Measurements from ENCODE around the gene PIK3C3.

The PIK3C3 gene

GRCh38 chr18:41954827-41955613, at the start of gene PIK3C3:
Gene PIK3C3 (plus strand): TSS chr18:41955234. CDS start chr18:41955292, 58 bp downstream.
- H3K4me3 ChIP-seq (ENCODE audit: low read depth in 1 of 2, low read length in 2 of 2) = peak within 1 kb of the TSS; percentile 96 to 98
- H3K4me1 ChIP-seq (ENCODE audit: control insufficient read depth in 1 of 2, insufficient read depth in 2 of 2, low read length in 2 of 2) = peaks cover 6 to 24% of the 10 kb centered on the region in 2 donors
- H3K27ac ChIP-seq (ENCODE audit: low read length) = peak within 1 kb of the TSS; percentile 89
- H3K27me3 ChIP-seq (ENCODE audit: low read depth, low read length) = no peaks in the 10 kb centered on the region
- no peaks in the 10 kb centered on the region for H3K9me3 ChIP-seq (ENCODE audit: control insufficient read depth in 1 of 2, low read length in 2 of 2)
- peaks cover 4 to 9% of the 10 kb centered on the region in 2 donors for H3K36me3 ChIP-seq (ENCODE audit: control insufficient read depth in 1 of 2, insufficient read depth in 2 of 2, low read length in 2 of 2)

GRCh38 chr18:41905786-41906527, 49.1 kb upstream of the PIK3C3 start:
- Histone ChIP-seq H3K27ac (ENCODE audit: low read length) (no peak overlapping the region), H3K9me3 (ENCODE audit: control insufficient read depth in 1 of 2, low read length in 2 of 2) (no peaks in the 10 kb centered on the region), H3K4me1 (ENCODE audit: control insufficient read depth in 1 of 2, insufficient read depth in 2 of 2, low read length in 2 of 2) (no peaks in the 10 kb centered on the region), H3K36me3 (ENCODE audit: control insufficient read depth in 1 of 2, insufficient read depth in 2 of 2, low read length in 2 of 2) (no peaks in the 10 kb centered on the region), H3K27me3 (ENCODE audit: low read depth, low read length) (no peaks in the 10 kb centered on the region), H3K4me3 (ENCODE audit: low read depth in 1 of 2, low read length in 2 of 2) (no peak overlapping the region)

- Histone ChIP-seq H3K36me3 (ENCODE audit: control insufficient read depth in 1 of 2, insufficient read depth in 2 of 2, low read length in 2 of 2) (no peaks in the 10 kb centered on the region), H3K9me3 (ENCODE audit: control insufficient read depth in 1 of 2, low read length in 2 of 2) (no peaks in the 10 kb centered on the region), H3K4me1 (ENCODE audit: control insufficient read depth in 1 of 2, insufficient read depth in 2 of 2, low read length in 2 of 2) (no peaks in the 10 kb centered on the region), H3K27ac (ENCODE audit: low read length) (no peak overlapping the region), H3K27me3 (ENCODE audit: low read depth, low read length) (no peaks in the 10 kb centered on the region), H3K4me3 (ENCODE audit: low read depth in 1 of 2, low read length in 2 of 2) (no peak overlapping the region)
Observed at GRCh38 chr18:41906528-41907146, 48.4 kb upstream of the PIK3C3 start.

- Histone ChIP-seq H3K9me3 (ENCODE audit: control insufficient read depth in 1 of 2, low read length in 2 of 2) (no peaks in the 10 kb centered on the region), H3K4me1 (ENCODE audit: control insufficient read depth in 1 of 2, insufficient read depth in 2 of 2, low read length in 2 of 2) (no peaks in the 10 kb centered on the region), H3K27ac (ENCODE audit: low read length) (no peak overlapping the region), H3K27me3 (ENCODE audit: low read depth, low read length) (no peaks in the 10 kb centered on the region), H3K4me3 (ENCODE audit: low read depth in 1 of 2, low read length in 2 of 2) (no peak overlapping the region), H3K36me3 (ENCODE audit: control insufficient read depth in 1 of 2, insufficient read depth in 2 of 2, low read length in 2 of 2) (no peaks in the 10 kb centered on the region)
Observed at GRCh38 chr18:41917181-41917580, 37.9 kb upstream of the PIK3C3 start.

GRCh38 chr18:41921770-41922169, 33.3 kb upstream of the PIK3C3 start:
- Histone ChIP-seq H3K9me3 (ENCODE audit: control insufficient read depth in 1 of 2, low read length in 2 of 2) (no peaks in the 10 kb centered on the region), H3K4me1 (ENCODE audit: control insufficient read depth in 1 of 2, insufficient read depth in 2 of 2, low read length in 2 of 2) (no peaks in the 10 kb centered on the region), H3K27ac (ENCODE audit: low read length) (no peak overlapping the region), H3K36me3 (ENCODE audit: control insufficient read depth in 1 of 2, insufficient read depth in 2 of 2, low read length in 2 of 2) (no peaks in the 10 kb centered on the region), H3K4me3 (ENCODE audit: low read depth in 1 of 2, low read length in 2 of 2) (no peak overlapping the region), H3K27me3 (ENCODE audit: low read depth, low read length) (no peaks in the 10 kb centered on the region)

- H3K27me3 ChIP-seq (ENCODE audit: low read depth, low read length) = no peaks in the 10 kb centered on the region
- no peak overlapping the region for H3K27ac ChIP-seq (ENCODE audit: low read length)
- H3K4me1 ChIP-seq (ENCODE audit: control insufficient read depth in 1 of 2, insufficient read depth in 2 of 2, low read length in 2 of 2) = no peaks in the 10 kb centered on the region
- H3K36me3 ChIP-seq (ENCODE audit: control insufficient read depth in 1 of 2, insufficient read depth in 2 of 2, low read length in 2 of 2) = no peaks in the 10 kb centered on the region
- H3K9me3 ChIP-seq (ENCODE audit: control insufficient read depth in 1 of 2, low read length in 2 of 2) = no peaks in the 10 kb centered on the region
- no peak overlapping the region for H3K4me3 ChIP-seq (ENCODE audit: low read depth in 1 of 2, low read length in 2 of 2)
Observed at GRCh38 chr18:41922176-41922575, 32.9 kb upstream of the PIK3C3 start.

GRCh38 chr18:41922841-41923240, 32.2 kb upstream of the PIK3C3 start:
- no peak overlapping the region for H3K4me3 ChIP-seq (ENCODE audit: low read depth in 1 of 2, low read length in 2 of 2)
- H3K9me3 ChIP-seq (ENCODE audit: control insufficient read depth in 1 of 2, low read length in 2 of 2) = no peaks in the 10 kb centered on the region
- no peaks in the 10 kb centered on the region for H3K27me3 ChIP-seq (ENCODE audit: low read depth, low read length)
- no peak overlapping the region for H3K27ac ChIP-seq (ENCODE audit: low read length)
- H3K4me1 ChIP-seq (ENCODE audit: control insufficient read depth in 1 of 2, insufficient read depth in 2 of 2, low read length in 2 of 2) = no peaks in the 10 kb centered on the region
- no peaks in the 10 kb centered on the region for H3K36me3 ChIP-seq (ENCODE audit: control insufficient read depth in 1 of 2, insufficient read depth in 2 of 2, low read length in 2 of 2)

- Histone ChIP-seq H3K27me3 (ENCODE audit: low read depth, low read length) (no peaks in the 10 kb centered on the region), H3K4me3 (ENCODE audit: low read depth in 1 of 2, low read length in 2 of 2) (no peak overlapping the region), H3K27ac (ENCODE audit: low read length) (no peak overlapping the region), H3K4me1 (ENCODE audit: control insufficient read depth in 1 of 2, insufficient read depth in 2 of 2, low read length in 2 of 2) (no peaks in the 10 kb centered on the region), H3K36me3 (ENCODE audit: control insufficient read depth in 1 of 2, insufficient read depth in 2 of 2, low read length in 2 of 2) (no peaks in the 10 kb centered on the region), H3K9me3 (ENCODE audit: control insufficient read depth in 1 of 2, low read length in 2 of 2) (no peaks in the 10 kb centered on the region)
Observed at GRCh38 chr18:41923446-41923845, 31.6 kb upstream of the PIK3C3 start.

GRCh38 chr18:41928581-41928980, 26.5 kb upstream of the PIK3C3 start:
- no peaks in the 10 kb centered on the region for H3K27me3 ChIP-seq (ENCODE audit: low read depth, low read length)
- H3K9me3 ChIP-seq (ENCODE audit: control insufficient read depth in 1 of 2, low read length in 2 of 2) = no peaks in the 10 kb centered on the region
- H3K4me3 ChIP-seq (ENCODE audit: low read depth in 1 of 2, low read length in 2 of 2) = no peak overlapping the region
- H3K27ac ChIP-seq (ENCODE audit: low read length) = no peak overlapping the region
- no peaks in the 10 kb centered on the region for H3K4me1 ChIP-seq (ENCODE audit: control insufficient read depth in 1 of 2, insufficient read depth in 2 of 2, low read length in 2 of 2)
- H3K36me3 ChIP-seq (ENCODE audit: control insufficient read depth in 1 of 2, insufficient read depth in 2 of 2, low read length in 2 of 2) = no peaks in the 10 kb centered on the region

- Histone ChIP-seq H3K4me3 (ENCODE audit: low read depth in 1 of 2, low read length in 2 of 2) (no peak overlapping the region), H3K36me3 (ENCODE audit: control insufficient read depth in 1 of 2, insufficient read depth in 2 of 2, low read length in 2 of 2) (no peaks in the 10 kb centered on the region), H3K27ac (ENCODE audit: low read length) (no peak overlapping the region)
Observed at GRCh38 chr18:41932899-41933298, 22.1 kb upstream of the PIK3C3 start.

GRCh38 chr18:41933778-41934177, 21.3 kb upstream of the PIK3C3 start:
- no peak overlapping the region for H3K27ac ChIP-seq (ENCODE audit: low read length)
- no peaks in the 10 kb centered on the region for H3K27me3 ChIP-seq (ENCODE audit: low read depth, low read length)
- no peaks in the 10 kb centered on the region for H3K4me1 ChIP-seq (ENCODE audit: control insufficient read depth in 1 of 2, insufficient read depth in 2 of 2, low read length in 2 of 2)
- H3K9me3 ChIP-seq (ENCODE audit: control insufficient read depth in 1 of 2, low read length in 2 of 2) = no peaks in the 10 kb centered on the region
- no peak overlapping the region for H3K4me3 ChIP-seq (ENCODE audit: low read depth in 1 of 2, low read length in 2 of 2)
- no peaks in the 10 kb centered on the region for H3K36me3 ChIP-seq (ENCODE audit: control insufficient read depth in 1 of 2, insufficient read depth in 2 of 2, low read length in 2 of 2)

More at GRCh38 chr18:41932899-41933298, 22.1 kb upstream of the PIK3C3 start:
- Histone ChIP-seq H3K4me1 (ENCODE audit: control insufficient read depth in 1 of 2, insufficient read depth in 2 of 2, low read length in 2 of 2) (no peaks in the 10 kb centered on the region), H3K27me3 (ENCODE audit: low read depth, low read length) (no peaks in the 10 kb centered on the region), H3K9me3 (ENCODE audit: control insufficient read depth in 1 of 2, low read length in 2 of 2) (no peaks in the 10 kb centered on the region)

Data from muscle layer of duodenum (tissue), 2 donors.